Retinal pigment epithelial cell (primary cell): ENCODE results near the gene ARHGAP28.

Source experiments
- DNase-seq: peaks from one replicate; pipeline ENCODE4 v3.0.0-alpha.2; 2010; ENCODE audit warnings: low read depth
- H3K4me3 ChIP-seq: 2 replicates; pipeline ENCODE4 v1.5.1; 2011; ENCODE audit warnings: mild to moderate bottlenecking, low read length, control low read depth, moderate library complexity
- CTCF ChIP-seq: conservative IDR thresholded peaks from 2 replicates; pipeline ENCODE4 v1.5.1; 2011; ENCODE audit warnings: low read depth, low read length, control low read depth, inconsistent platforms

ARHGAP28 gene

GRCh38 chr18:6960124-6960523 is 230.6 kb downstream of the ARHGAP28 start:
- H3K4me3 ChIP-seq: no peak overlapping the region
- no peak for TF ChIP-seq CTCF
- DNase-seq: no peak

DNA sequence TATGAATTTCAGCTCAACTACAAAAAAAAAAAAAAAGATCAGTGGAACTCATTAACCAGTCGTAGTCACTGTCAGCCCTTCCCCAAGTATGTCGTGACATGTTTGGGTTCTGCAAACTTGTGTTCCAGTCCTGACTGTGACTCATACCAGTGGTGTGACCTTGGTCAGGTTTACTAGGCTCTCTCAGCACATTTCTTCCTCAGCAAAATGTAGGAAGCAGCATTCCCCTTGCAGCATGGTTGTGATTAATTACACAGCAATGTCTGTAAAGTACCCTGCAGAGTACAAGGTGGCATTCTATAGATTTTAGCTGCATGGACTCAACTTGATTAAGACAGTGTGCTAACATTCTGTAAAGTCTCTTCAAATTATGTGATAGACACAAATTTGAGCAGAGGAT is 231.1 kb downstream of the ARHGAP28 start:
- no peak overlapping the region for H3K4me3 ChIP-seq
- peak; percentile 42 for DNase-seq
- no peak for TF ChIP-seq CTCF

DNA sequence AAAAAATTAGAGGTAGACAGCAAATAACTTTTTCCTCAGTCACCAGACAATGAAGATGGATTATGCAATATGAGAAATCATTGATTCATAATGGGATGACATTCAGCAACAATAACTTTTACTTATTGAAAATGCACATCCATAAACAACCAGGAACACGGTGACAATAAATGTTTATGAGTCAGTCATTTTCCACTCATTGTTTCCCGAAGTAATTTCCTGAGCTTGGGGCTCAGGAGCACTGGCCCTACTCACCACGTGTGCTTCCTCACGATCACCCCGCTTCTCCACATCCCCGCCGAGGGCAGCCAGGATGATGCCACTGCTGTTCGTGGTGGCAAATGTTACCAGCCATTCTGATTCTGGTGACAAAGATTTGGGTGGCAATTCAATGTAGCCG is 231.8 kb downstream of the ARHGAP28 start:
- DNase-seq: no peak
- no peak for TF ChIP-seq CTCF
- H3K4me3 ChIP-seq: no peak overlapping the region

GRCh38 chr18:6962571-6963451 is 233.3 kb downstream of the ARHGAP28 start:
- no peak overlapping the region for H3K4me3 ChIP-seq
- TF ChIP-seq CTCF: no peak
- no peak for DNase-seq

GRCh38 chr18:6963452-6964097 is 234.1 kb downstream of the ARHGAP28 start:
- TF ChIP-seq CTCF: no peak
- no peak for DNase-seq
- no peak overlapping the region for H3K4me3 ChIP-seq
